ENCODE data around the gene ADGRG1. TPM values are rescaled to one million over a fixed set of nuclear protein-coding genes. Genes with fewer than 3 reads are reported as not detected.

The ADGRG1 gene
- total RNA-seq, 1 experiment from 2014 or later, result 131 TPM

GRCh38 chr16:57679767-57680482 lies 51.5 kb downstream of the ADGRG1 start:
- ChIA-PET CTCF (no interaction called here), POLR2A (ENCODE audit: unreplicated experiment) (no interaction called here)
- no peak for TF ChIP-seq CTCF (conservative IDR thresholded peaks at IDR 0.05)
- TF ChIP-seq EZH2 (IDR thresholded peaks at IDR 0.05; ENCODE audit: low read depth), result no peak
- Histone ChIP-seq H4K20me1 (ENCODE audit: insufficient read depth) (no peaks in the 10 kb centered on the region), H3K9me3 (ENCODE audit: insufficient read depth, low read depth) (no peaks in the 10 kb centered on the region), H3K4me2 (no peak overlapping the region), H3F3A (ENCODE audit: insufficient read depth, low read depth) (peaks cover 15% of the 10 kb centered on the region; the same call in 1 of the 2 replicates), H3K27me3 (ENCODE audit: insufficient read depth, low read depth) (no peaks in the 10 kb centered on the region), H3K27ac (no peak overlapping the region), H3K4me1 (replicated peaks; ENCODE audit: insufficient read depth) (peaks cover 11% of the 10 kb centered on the region), H3K4me3 (no peak overlapping the region), H3K79me2 (ENCODE audit: low read depth) (no peaks in the 10 kb centered on the region), H3K36me3 (ENCODE audit: low read depth) (no peaks in the 10 kb centered on the region), H3K9me2 (ENCODE audit: insufficient read depth) (no peaks in the 10 kb centered on the region), H2AFZ (no peak overlapping the region)
- DNase-seq, result no peak
- intact Hi-C loops (cut with micrococcal nuclease; ENCODE audit: unreplicated experiment), result no loop called here
- BruUV-seq (replicated peaks), result no TSS peak

GRCh38 chr16:57680842-57681375 lies 52.5 kb downstream of the ADGRG1 start:
- intact Hi-C loops (cut with micrococcal nuclease; ENCODE audit: unreplicated experiment), result no loop called here
- Histone ChIP-seq H3K79me2 (ENCODE audit: low read depth) (no peaks in the 10 kb centered on the region), H3K9me3 (ENCODE audit: insufficient read depth, low read depth) (no peaks in the 10 kb centered on the region), H3K4me3 (no peak overlapping the region), H3K4me1 (replicated peaks; ENCODE audit: insufficient read depth) (peaks cover 11% of the 10 kb centered on the region), H3K36me3 (ENCODE audit: low read depth) (no peaks in the 10 kb centered on the region), H3K27ac (no peak overlapping the region), H3K27me3 (ENCODE audit: insufficient read depth, low read depth) (no peaks in the 10 kb centered on the region), H3F3A (ENCODE audit: insufficient read depth, low read depth) (peaks cover 15% of the 10 kb centered on the region; the same call in 1 of the 2 replicates), H2AFZ (no peak overlapping the region), H4K20me1 (ENCODE audit: insufficient read depth) (no peaks in the 10 kb centered on the region), H3K4me2 (no peak overlapping the region), H3K9me2 (ENCODE audit: insufficient read depth) (no peaks in the 10 kb centered on the region)
- TF ChIP-seq CTCF (conservative IDR thresholded peaks at IDR 0.05), result no peak
- no peak for TF ChIP-seq EZH2 (IDR thresholded peaks at IDR 0.05; ENCODE audit: low read depth)
- ChIA-PET POLR2A (ENCODE audit: unreplicated experiment) (no interaction called here), CTCF (no interaction called here)
- BruUV-seq (replicated peaks), result no TSS peak
- DNase-seq, result no peak

DNA sequence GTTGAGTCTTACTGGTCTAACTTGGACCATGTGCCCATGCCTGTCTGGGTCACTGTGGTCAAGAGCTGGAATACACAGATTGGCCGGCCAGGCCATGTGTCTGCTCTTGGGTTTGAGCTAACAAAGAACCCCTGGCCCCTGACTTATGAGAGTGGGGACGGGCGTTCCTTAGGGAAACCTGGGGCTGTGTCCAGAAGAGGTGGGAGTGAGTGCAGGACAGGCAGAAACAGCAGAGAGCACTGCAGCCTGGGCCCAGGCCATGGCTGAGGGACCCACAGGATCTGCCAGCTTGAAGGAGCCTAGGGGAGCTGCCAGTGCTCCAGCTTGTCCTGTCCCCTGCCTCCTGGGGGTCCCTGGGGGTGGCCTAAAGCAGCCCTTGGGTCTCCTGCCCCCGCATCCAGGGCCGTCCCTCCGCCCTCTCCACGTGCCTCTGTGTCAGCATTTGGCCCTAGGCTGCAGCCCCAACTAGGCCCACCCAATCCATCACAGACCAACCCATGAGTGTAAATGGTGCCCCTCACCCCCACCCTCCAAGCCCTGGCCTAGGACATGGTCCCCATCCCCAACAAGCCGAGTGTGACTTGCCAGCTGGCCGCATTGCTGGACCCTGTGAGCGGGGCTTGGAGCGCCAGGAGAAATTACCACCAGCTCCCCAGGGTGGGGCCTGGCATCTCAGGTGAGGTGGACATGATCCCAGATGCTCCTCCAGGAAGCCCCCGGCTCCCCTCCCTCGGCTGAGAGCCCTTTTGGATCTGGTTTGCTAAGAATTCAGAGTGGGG lies 53.7 kb downstream of the ADGRG1 start:
- no TSS peak for BruUV-seq (replicated peaks)
- Histone ChIP-seq H3K36me3 (ENCODE audit: low read depth) (no peaks in the 10 kb centered on the region), H3K9me3 (ENCODE audit: insufficient read depth, low read depth) (no peaks in the 10 kb centered on the region), H3K27me3 (ENCODE audit: insufficient read depth, low read depth) (no peaks in the 10 kb centered on the region), H3K4me3 (no peak overlapping the region), H2AFZ (no peak overlapping the region), H3K4me1 (replicated peaks; ENCODE audit: insufficient read depth) (peaks cover 10% of the 10 kb centered on the region), H4K20me1 (ENCODE audit: insufficient read depth) (no peaks in the 10 kb centered on the region), H3K4me2 (no peak overlapping the region), H3F3A (ENCODE audit: insufficient read depth, low read depth) (peaks cover 9% of the 10 kb centered on the region; the same call in 1 of the 2 replicates), H3K79me2 (ENCODE audit: low read depth) (no peaks in the 10 kb centered on the region), H3K27ac (no peak overlapping the region), H3K9me2 (ENCODE audit: insufficient read depth) (no peaks in the 10 kb centered on the region)
- POLR2A ChIA-PET (ENCODE audit: unreplicated experiment), result interaction anchor here (0.6 kb wide), 1 partner anchor 11 kb away, joined by 4 read pairs; no protein-coding TSS in a partner anchor
- no peak for TF ChIP-seq CTCF (conservative IDR thresholded peaks at IDR 0.05)
- intact Hi-C loops (cut with micrococcal nuclease; ENCODE audit: unreplicated experiment), result no loop called here
- DNase-seq, result no peak
- CTCF ChIA-PET, result no interaction called here
